Chondrocyte (in vitro differentiated cells): ENCODE results near the gene FILIP1L. TPM values are rescaled to one million over a fixed set of nuclear protein-coding genes. Genes with fewer than 3 reads are reported as not detected.
A peak's percentile ranks its signal among the peaks of the same experiment; 100 is the strongest.
"Not testable (repeated sequence)": the region's sequence is repeated elsewhere in the genome, so short reads cannot be mapped to it uniquely, and the experiment has no call there.

Experiments
- DNase-seq: peaks from one replicate; pipeline ENCODE4 v3.0.0; 2021; ENCODE audit warnings: mixed read lengths, low spot score
- H3K27ac Mint-ChIP-seq: one replicate; pipeline ENCODE4 v1.8.0; 2021; ENCODE audit warnings: mild to moderate bottlenecking, moderate library complexity, mixed read lengths; ENCODE audit not compliant: unreplicated experiment
- H3K27me3 Mint-ChIP-seq: 2 replicates; pipeline ENCODE4 v1.8.0; 2021; ENCODE audit warnings: low read depth, mixed read lengths
- H3K36me3 Mint-ChIP-seq: 2 replicates; pipeline ENCODE4 v1.8.0; 2021; ENCODE audit warnings: low read depth, mixed read lengths
- H3K4me1 Mint-ChIP-seq: 2 replicates; pipeline ENCODE4 v1.8.0; 2021; ENCODE audit warnings: low read depth, mild to moderate bottlenecking, mixed read lengths
- H3K4me3 Mint-ChIP-seq: one replicate; pipeline ENCODE4 v1.8.0; 2021; ENCODE audit warnings: mild to moderate bottlenecking, moderate library complexity, mixed read lengths; ENCODE audit not compliant: unreplicated experiment
- H3K9me3 Mint-ChIP-seq: 2 replicates; pipeline ENCODE4 v1.8.0; 2021; ENCODE audit warnings: low read depth, mixed read lengths
- CTCF ChIP-seq: fragments of 200-600 bp; sonication (generic); IDR thresholded peaks from 2 replicates; pipeline ENCODE4 v1.5.0; 2021; ENCODE audit warnings: antibody characterized with exemption, mild to moderate bottlenecking, moderate library complexity
- total RNA-seq: library from RNA; stranded (reverse); gene quantifications from 3 replicates; pipeline ENCODE4 v1.2.1, GENCODE V29; 2021

FILIP1L gene
- total RNA-seq, 1 donor from 2014 or later = 122 TPM

GRCh38 chr3:100059472-100059871 lies 54.8 kb downstream of the FILIP1L start:
- Mint-ChIP-seq H3K9me3 (no peaks in the 10 kb centered on the region), H3K27ac (no peak overlapping the region), H3K4me3 (no peak overlapping the region), H3K4me1 (peaks cover 34% of the 10 kb centered on the region), H3K27me3 (no peaks in the 10 kb centered on the region), H3K36me3 (no peaks in the 10 kb centered on the region)
- no peak for TF ChIP-seq CTCF
- DNase-seq = no peak

GRCh38 chr3:100057716-100058575 lies 56.4 kb downstream of the FILIP1L start:
- TF ChIP-seq CTCF = peak; percentile 42
- H3K9me3 Mint-ChIP-seq = peaks cover 3% of the 10 kb centered on the region
- H3K27ac Mint-ChIP-seq = no peak overlapping the region
- H3K4me1 Mint-ChIP-seq = peaks cover 26% of the 10 kb centered on the region
- no peaks in the 10 kb centered on the region for H3K36me3 Mint-ChIP-seq
- no peak overlapping the region for H3K4me3 Mint-ChIP-seq
- no peak for DNase-seq
- H3K27me3 Mint-ChIP-seq = no peaks in the 10 kb centered on the region

GRCh38 chr3:100053951-100054620 lies 60.2 kb downstream of the FILIP1L start:
- no peak overlapping the region for H3K27ac Mint-ChIP-seq
- DNase-seq = no peak
- peaks cover 19% of the 10 kb centered on the region for H3K4me1 Mint-ChIP-seq
- no peak for TF ChIP-seq CTCF
- no peaks in the 10 kb centered on the region for H3K36me3 Mint-ChIP-seq
- H3K9me3 Mint-ChIP-seq = peaks cover 3% of the 10 kb centered on the region
- H3K27me3 Mint-ChIP-seq = no peaks in the 10 kb centered on the region
- no peak overlapping the region for H3K4me3 Mint-ChIP-seq

- not testable (repeated sequence) for DNase-seq, H3K9me3 Mint-ChIP-seq, H3K27me3 Mint-ChIP-seq, H3K36me3 Mint-ChIP-seq, H3K27ac Mint-ChIP-seq, H3K4me3 Mint-ChIP-seq
- H3K4me1 Mint-ChIP-seq = peaks cover 26% of the 10 kb centered on the region
These were observed 62.8 kb downstream of the FILIP1L start for GRCh38 chr3:100051513-100051912.

GRCh38 chr3:100048248-100048647 lies 66.1 kb downstream of the FILIP1L start:
- peak overlapping the region; percentile 82 for H3K27ac Mint-ChIP-seq
- DNase-seq = no peak
- H3K9me3 Mint-ChIP-seq = peaks cover under 1% of the 10 kb centered on the region
- H3K36me3 Mint-ChIP-seq = no peaks in the 10 kb centered on the region
- TF ChIP-seq CTCF = no peak
- no peak overlapping the region for H3K4me3 Mint-ChIP-seq
- no peaks in the 10 kb centered on the region for H3K27me3 Mint-ChIP-seq
- H3K4me1 Mint-ChIP-seq = peaks cover 48% of the 10 kb centered on the region
